ENCODE results near the gene SURF2. TPM values are rescaled to one million over a fixed set of nuclear protein-coding genes. Genes with fewer than 3 reads are reported as not detected.
A peak's percentile ranks its signal among the peaks of the same experiment; 100 is the strongest.

SURF2 gene
- total and polyA plus RNA-seq, 2 donors (not counting 3 experiments of a cell fraction or from before 2014, with no cell fraction given) = 10.6 to 14.2 TPM

DNA sequence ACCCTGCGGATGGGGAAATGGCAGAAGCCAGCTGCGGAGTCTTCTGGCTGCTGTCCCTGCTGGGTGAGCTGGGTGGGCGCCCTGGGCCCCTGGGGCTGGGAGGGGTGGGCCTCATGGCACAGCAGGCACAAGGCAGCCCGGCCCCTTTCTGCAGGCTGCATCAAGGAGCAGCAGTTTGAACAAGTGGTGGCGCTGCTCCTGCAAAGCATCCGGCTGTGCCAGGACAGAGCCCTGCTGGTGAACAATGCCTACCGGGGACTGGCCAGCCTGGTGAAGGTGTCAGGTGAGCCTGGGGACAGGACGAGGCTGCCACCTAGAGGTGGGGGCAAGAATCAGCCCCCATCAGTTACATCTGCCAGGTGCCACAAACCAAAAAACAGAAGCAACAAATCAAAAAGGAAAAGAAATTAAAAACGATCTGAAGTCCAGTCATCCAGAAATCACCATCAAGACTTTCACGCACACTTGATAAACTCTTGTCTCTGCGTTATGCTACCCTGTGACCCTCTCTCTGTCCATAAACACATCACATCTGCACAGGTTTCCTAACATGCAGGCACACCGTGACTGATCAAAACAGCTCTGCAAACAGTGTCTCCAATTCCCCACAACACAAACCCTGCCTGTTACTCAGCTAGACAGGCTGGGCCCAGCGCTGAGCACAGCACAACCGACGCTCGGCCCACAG is 47.6 kb downstream of the SURF2 start:
- BruUV-seq (replicated peaks) = no TSS peak
- no peak overlapping the region for H2AFZ ChIP-seq (ENCODE audit: low read depth, low read length)
- intact Hi-C loops (cut with micrococcal nuclease) = no loop called here
- DNase-seq (ENCODE audit: low read depth, low spot score) (peak; percentile 9), FAIRE-seq (no peak)
- no peak overlapping the region for H3K4me2 ChIP-seq (ENCODE audit: insufficient read depth, low read length)
- H3K9me3 ChIP-seq (replicated peaks; ENCODE audit: control insufficient read depth, insufficient read depth, low read length) = no peaks in the 10 kb centered on the region
- H3K4me3 ChIP-seq (replicated peaks in 1 of 3; ENCODE audit: insufficient read depth in 1 of 3, low read depth in 1 of 3, low read length in 3 of 3) = no peak overlapping the region
- no peaks in the 10 kb centered on the region for H3K9me1 ChIP-seq (replicated peaks; ENCODE audit: control insufficient read depth, extremely low read depth, insufficient read depth, low read length)
- CTCF ChIA-PET = no interaction called here
- no peaks in the 10 kb centered on the region for H4K20me1 ChIP-seq (replicated peaks; ENCODE audit: control insufficient read depth, extremely low read depth, insufficient read depth, low read length)
- H3K36me3 ChIP-seq (ENCODE audit: control insufficient read depth in 2 of 2, extremely low read depth in 1 of 2, insufficient read depth in 2 of 2, low read length in 2 of 2) = peaks cover 2 to 25% of the 10 kb centered on the region in 2 experiments
- TF ChIP-seq EZH2 (IDR thresholded peaks at IDR 0.05; ENCODE audit: borderline replicate concordance, low read depth, low read length, severe bottlenecking) = no peak
- TF ChIP-seq, protein P1, sequence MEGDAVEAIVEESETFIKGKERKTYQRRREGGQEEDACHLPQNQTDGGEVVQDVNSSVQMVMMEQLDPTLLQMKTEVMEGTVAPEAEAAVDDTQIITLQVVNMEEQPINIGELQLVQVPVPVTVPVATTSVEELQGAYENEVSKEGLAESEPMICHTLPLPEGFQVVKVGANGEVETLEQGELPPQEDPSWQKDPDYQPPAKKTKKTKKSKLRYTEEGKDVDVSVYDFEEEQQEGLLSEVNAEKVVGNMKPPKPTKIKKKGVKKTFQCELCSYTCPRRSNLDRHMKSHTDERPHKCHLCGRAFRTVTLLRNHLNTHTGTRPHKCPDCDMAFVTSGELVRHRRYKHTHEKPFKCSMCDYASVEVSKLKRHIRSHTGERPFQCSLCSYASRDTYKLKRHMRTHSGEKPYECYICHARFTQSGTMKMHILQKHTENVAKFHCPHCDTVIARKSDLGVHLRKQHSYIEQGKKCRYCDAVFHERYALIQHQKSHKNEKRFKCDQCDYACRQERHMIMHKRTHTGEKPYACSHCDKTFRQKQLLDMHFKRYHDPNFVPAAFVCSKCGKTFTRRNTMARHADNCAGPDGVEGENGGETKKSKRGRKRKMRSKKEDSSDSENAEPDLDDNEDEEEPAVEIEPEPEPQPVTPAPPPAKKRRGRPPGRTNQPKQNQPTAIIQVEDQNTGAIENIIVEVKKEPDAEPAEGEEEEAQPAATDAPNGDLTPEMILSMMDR (IDR thresholded peaks at IDR 0.05; ENCODE audit: extremely low read depth in 1 of 2, insufficient read depth in 1 of 2, low read depth in 1 of 2, low read length in 2 of 2) = peak; percentile 39 to 56
- H3K27me3 ChIP-seq (ENCODE audit: control insufficient read depth in 2 of 2, insufficient read depth in 2 of 2, low read length in 2 of 2) = no peaks in the 10 kb centered on the region
- H3K27ac ChIP-seq (ENCODE audit: insufficient read depth, low read depth, low read length) = no peak overlapping the region
- dilution Hi-C loops (cut with MboI; ENCODE audit: extremely low pct_ligation_motif_present, low sequenced_read_pairs) = no loop called here
- POLR2A ChIA-PET = no interaction called here
- H3K9ac ChIP-seq (replicated peaks; ENCODE audit: extremely low read depth, insufficient read depth, low read length) = no peak overlapping the region
- H3K4me1 ChIP-seq (ENCODE audit: control insufficient read depth, extremely low read depth, insufficient read depth, low read length) = peaks cover 6% of the 10 kb centered on the region
- H3K79me2 ChIP-seq (ENCODE audit: control insufficient read depth, insufficient read depth, low read length) = no peaks in the 10 kb centered on the region

DNA sequence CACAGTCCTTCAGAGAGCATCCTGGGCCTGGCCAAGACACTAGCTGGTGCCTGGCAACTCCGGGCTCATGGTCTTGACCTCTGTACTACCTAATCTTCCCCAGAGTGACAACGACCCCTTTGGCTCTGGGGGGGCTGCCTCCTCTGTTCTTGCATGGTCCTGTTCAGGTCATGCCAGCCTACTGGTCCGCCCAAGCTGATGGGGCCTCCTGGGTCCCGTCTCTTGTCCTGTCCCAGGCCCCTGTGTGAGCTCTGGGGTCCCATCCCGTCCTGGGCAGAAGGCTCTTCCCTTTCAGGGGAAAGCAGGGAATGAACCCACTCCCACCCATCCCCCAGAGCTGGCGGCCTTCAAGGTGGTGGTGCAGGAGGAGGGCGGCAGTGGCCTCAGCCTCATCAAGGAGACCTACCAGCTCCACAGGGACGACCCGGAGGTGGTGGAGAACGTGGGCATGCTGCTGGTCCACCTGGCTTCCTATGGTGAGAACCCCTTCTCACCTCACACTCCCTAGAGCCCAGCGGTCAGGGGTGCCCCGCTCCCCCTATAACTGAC is 48.2 kb downstream of the SURF2 start:
- BruUV-seq (replicated peaks) = no TSS peak
- H3K9me3 ChIP-seq (replicated peaks; ENCODE audit: control insufficient read depth, insufficient read depth, low read length) = no peaks in the 10 kb centered on the region
- TF ChIP-seq EZH2 (IDR thresholded peaks at IDR 0.05; ENCODE audit: borderline replicate concordance, low read depth, low read length, severe bottlenecking) = no peak
- no peak overlapping the region for H3K4me3 ChIP-seq (replicated peaks in 1 of 3; ENCODE audit: insufficient read depth in 1 of 3, low read depth in 1 of 3, low read length in 3 of 3)
- no peaks in the 10 kb centered on the region for H3K27me3 ChIP-seq (ENCODE audit: control insufficient read depth in 2 of 2, insufficient read depth in 2 of 2, low read length in 2 of 2)
- H3K9me1 ChIP-seq (replicated peaks; ENCODE audit: control insufficient read depth, extremely low read depth, insufficient read depth, low read length) = no peaks in the 10 kb centered on the region
- H3K4me2 ChIP-seq (ENCODE audit: insufficient read depth, low read length) = no peak overlapping the region
- intact Hi-C loops (cut with micrococcal nuclease) (no loop called here), dilution Hi-C loops (cut with MboI; ENCODE audit: extremely low pct_ligation_motif_present, low sequenced_read_pairs) (no loop called here)
- H3K4me1 ChIP-seq (ENCODE audit: control insufficient read depth, extremely low read depth, insufficient read depth, low read length) = peaks cover 6% of the 10 kb centered on the region
- POLR2A ChIA-PET = no interaction called here
- CTCF ChIA-PET = interaction anchor here (1.0 kb wide), 1 partner anchor 82 kb away, joined by 3 read pairs; no protein-coding TSS in a partner anchor
- H4K20me1 ChIP-seq (replicated peaks; ENCODE audit: control insufficient read depth, extremely low read depth, insufficient read depth, low read length) = no peaks in the 10 kb centered on the region
- DNase-seq (ENCODE audit: low read depth, low spot score) = no peak
- no peak overlapping the region for H3K27ac ChIP-seq (ENCODE audit: insufficient read depth, low read depth, low read length)
- no peaks in the 10 kb centered on the region for H3K79me2 ChIP-seq (ENCODE audit: control insufficient read depth, insufficient read depth, low read length)
- H2AFZ ChIP-seq (ENCODE audit: low read depth, low read length) = no peak overlapping the region
- peaks cover 2 to 25% of the 10 kb centered on the region in 2 experiments for H3K36me3 ChIP-seq (ENCODE audit: control insufficient read depth in 2 of 2, extremely low read depth in 1 of 2, insufficient read depth in 2 of 2, low read length in 2 of 2)
- H3K9ac ChIP-seq (replicated peaks; ENCODE audit: extremely low read depth, insufficient read depth, low read length) = no peak overlapping the region
- no peak for FAIRE-seq
